Fibroblast of skin of scalp (primary cell): ENCODE measurements around the gene ZNF407.
A peak's percentile ranks its signal among the peaks of the same experiment; 100 is the strongest.

Source experiments
- DNase-seq: peaks from one replicate; pipeline ENCODE4 v3.0.0-alpha.2; 2013

The ZNF407 gene

DNA sequence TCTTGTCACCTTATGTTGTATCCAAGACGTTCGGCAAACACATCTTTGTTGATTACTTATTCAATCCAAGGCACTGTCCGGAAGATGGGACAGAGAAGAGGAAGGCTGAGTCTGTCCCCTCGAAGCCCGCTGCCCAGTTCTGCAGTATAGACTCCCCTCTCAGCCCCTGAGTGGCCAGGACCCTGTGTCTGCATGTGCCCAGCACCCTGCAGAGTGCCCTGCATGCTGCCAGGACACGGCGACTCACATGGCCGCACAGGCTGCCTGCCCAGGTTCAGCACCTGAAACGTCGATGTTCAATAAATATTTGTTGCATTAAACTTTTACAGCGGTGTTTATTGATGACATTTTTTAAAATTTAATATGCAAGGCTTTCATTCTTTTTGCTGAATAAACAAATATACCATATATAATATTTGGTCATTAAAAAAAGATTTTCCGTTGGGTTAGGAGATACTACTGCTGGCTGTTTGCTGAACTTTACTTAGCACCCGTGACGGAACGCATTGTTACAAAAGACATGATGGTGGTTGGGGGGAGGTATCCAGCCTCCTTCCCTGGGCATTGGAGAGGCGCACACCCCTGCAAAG, 464.7 kb downstream of the ZNF407 start:
- no peak for DNase-seq

DNA sequence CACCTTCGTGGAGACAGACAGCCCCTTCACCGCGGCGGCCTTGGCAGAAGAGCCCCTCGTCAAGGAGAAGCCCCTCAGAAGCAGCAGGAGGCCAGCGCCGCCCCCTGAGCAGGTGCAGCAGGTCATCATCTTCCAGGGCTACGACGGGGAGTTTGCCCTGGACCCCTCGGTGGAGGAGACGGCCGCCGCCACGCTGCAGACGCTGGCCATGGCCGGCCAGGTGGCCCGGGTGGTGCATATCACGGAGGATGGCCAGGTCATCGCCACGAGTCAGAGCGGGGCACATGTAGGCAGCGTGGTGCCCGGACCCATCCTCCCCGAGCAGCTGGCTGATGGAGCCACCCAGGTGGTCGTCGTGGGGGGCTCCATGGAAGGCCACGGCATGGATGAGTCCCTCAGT, 465.5 kb downstream of the ZNF407 start:
- DNase-seq = no peak

DNA sequence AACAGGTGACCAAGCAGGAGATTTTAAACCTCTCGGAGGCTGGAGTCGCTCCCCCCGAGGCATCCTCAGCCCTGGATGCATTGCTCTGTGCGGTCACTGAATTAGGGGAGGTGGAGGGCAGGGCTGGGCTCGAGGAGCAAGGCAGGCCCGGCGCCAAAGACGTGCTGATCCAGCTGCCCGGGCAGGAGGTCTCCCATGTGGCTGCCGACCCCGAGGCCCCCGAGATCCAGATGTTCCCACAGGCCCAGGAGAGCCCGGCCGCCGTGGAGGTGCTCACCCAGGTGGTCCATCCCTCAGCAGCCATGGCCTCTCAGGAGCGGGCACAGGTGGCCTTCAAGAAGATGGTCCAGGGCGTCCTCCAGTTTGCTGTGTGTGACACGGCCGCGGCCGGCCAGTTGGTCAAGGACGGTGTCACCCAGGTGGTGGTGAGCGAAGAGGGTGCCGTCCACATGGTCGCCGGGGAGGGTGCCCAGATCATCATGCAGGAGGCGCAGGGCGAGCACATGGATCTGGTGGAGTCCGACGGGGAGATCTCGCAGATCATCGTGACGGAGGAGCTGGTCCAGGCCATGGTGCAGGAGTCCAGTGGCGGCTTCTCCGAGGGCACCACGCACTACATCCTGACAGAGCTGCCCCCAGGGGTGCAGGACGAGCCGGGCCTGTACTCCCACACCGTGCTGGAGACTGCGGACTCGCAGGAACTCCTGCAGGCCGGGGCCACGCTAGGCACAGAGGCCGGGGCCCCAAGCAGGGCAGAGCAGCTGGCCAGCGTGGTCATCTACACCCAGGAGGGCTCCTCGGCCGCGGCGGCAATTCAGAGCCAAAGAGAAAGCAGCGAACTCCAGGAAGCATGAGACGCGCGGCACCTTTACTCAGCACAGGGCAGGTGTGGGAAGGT, 466.2 kb downstream of the ZNF407 start:
- no peak for DNase-seq

DNA sequence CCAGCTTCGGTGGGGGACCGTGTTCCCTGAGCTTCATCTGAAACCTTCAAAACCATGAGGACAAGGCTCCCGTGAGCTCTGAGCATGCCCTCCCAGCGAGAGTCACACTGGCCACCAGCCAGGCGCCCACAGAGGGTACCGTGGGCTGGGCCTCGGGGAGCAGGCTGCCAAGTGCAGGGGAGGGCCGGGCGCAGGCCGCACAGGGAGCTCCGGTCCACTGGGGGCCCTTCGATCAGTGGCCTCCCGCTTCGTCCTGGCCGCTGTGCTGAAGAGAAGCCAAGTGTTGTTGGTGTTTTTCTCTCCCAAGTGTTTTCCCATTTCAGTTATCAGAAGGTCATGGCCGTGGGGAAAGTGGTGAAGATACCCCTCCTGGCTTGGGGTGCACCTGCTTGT, 466.8 kb downstream of the ZNF407 start:
- no peak for DNase-seq

DNA sequence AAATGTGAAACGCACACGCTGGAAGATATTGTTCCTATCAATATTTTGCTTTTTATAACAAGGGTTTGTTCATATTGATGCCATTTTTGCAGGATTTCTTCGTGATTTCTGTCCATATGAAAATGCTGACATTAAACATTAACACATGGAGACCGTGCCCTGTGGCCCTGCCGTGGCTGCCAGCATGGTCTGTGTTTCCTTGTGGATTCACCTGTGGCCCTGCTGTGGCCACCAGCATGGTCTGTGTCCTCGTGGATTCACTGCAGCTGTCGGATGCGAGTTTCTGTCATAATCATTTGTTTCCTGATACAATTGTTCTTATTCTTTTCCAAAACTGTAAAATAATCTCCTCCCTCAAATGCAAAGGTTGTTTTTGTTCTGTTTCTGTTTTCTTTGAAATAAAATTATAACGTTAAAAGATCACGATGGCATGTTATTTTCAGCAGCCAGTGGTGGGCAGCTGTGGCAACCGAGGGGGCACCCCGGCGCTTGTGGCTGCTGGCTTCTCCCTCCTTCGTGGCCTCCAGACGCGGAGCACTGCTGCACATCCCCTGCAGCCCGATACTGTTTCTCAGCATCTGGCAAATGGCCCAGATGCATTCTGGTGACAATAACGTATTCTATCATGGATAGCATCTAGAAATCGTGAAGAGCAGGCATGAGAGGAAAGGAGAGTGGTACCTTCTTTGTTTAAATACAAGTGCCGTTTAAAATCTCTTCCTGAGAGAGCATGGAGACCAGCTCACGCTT, 467.8 kb downstream of the ZNF407 start:
- peak; percentile 4 for DNase-seq

DNA sequence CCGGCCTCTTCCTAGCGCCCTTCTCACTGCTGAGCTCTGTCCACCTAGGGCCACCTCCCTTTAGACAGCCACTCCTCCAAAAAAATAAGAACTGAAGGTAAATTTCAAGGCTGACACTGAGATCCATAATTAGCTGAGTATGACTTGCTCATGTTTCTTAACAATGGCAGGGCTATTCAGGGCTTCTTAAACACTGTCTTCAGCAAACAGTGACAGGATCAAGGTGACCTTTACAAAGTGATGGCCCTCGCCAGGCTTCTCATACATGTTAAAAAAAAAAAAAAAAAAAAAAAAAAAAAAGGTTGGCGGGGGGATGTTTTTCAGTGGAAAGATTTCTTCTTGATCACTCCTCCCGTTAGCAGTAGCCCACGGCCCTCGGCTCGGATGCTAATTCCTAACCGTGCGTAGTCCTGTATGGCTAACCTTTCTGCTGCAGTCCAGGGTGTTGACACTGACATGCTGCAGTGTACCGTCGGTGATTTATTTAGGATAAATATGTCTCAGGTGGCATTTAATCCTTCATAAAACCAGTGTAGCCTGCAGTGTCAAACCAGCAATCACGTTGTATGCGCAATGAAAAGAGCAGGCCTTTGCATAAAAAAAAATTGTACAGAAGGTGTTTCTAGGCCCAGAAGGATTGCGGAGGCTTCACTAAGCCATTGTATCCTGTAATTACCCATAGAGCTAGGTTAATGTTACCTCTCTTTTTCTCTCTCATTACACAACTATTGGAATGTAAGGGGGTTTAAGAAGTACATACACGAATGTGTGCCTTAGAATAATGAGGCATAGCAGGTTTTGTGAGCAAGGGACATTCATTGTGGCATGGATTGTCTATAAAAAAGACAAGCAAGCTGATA, 468.6 kb downstream of the ZNF407 start:
- no peak for DNase-seq

DNA sequence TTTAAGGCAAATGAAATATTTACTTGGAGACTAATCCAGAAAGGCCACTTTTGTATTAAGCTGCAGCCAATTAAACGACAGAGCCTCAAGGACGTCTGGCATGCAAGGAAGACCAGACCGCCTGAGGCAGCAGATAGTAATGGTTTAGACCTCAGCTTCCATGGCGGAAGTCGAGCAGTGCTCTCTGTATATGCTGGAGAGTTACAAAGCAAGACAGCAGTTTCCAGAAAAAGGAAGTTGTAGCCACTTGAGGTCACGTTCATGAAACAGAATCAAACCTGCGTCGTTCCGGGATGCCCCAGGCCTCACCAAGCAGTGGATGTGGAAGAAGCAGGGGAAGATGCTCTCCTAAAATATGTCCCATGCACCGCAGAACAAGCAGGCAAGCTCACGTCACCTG, 469.3 kb downstream of the ZNF407 start:
- no peak for DNase-seq

DNA sequence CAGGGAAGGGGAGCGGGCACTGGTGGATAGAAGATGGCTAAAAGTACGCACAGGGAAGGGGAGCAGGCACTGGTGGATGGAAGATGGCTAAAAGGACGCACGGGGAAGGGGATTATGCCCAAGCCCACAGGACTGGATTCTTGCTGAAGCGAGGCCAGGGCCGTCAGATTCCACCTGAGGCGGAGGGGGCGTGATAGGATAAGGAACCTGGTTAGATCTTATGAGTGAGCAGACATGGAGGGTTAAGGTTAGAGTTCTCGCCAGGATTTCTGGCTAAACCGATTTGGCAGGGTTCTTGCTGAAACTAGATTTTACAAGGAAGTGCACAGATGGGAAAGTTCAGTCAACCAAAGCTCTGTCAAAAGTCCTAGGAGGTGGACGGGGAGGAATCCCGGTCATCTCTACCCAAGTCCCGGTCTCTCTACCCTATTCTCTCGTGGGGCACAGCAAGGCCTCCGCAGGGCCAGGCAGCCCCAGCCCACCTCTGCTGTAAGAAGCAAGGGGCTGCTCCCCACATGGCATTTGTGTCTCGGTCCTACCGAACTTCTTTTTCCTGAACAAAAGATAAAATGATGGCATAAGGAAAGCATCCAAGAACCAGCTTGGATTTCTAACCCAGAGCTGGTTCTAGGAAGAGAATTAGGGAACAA, 470.5 kb downstream of the ZNF407 start:
- no peak for DNase-seq

DNA sequence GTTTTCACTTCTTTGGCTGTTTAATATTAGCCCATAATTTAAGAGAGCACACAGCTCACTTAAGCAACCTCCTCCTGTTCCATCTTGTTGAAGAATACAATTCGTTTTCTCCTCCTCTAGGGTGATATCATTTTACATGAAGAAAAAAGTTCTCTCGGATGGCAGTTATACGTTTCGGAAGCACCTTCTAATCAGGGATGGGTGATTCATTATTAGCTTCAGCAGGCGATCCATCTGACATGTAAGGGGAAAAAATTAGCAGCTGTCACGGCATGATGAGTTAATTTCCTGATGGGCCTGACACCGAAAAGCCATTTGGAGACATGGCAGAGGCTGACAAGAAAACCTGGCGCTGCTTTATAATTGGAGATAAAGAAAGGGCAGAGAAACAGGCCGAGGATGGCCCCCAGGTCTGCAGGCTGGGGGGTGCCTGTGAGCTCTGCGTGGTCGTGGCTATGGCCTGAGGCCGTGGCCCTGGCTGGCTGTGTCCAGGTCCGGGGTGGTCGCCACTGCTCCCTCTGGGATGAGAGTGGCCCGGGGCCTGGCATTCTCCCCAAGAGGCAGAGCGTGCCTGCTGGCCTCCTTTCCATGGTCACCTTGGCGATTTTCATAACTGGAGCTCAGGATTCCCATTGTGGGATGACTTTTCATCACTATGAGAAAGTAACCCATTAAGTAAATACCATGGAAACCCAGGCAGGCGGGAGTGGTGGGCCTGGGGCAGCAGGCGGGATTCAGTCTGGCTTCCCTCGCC, 471.2 kb downstream of the ZNF407 start:
- DNase-seq = no peak

DNA sequence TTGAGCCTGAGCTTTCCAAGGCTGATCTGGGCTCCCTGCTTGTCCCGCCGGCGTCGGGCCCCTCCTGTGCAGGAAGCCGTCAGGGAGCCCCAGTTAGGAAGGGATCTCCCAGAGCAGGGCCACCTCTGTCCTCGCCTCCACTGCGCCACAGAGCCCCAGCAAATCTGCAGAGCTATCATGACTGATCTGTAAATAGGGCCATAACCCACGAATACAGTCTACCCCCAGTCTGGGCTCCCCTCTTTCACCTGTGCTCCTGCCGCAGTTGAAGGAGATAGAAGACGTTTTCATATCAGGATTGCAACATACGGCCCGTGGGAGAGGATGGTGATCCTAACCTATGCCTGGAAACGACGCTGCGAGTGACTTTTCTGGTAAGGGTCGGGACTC, 472.6 kb downstream of the ZNF407 start:
- no peak for DNase-seq

DNA sequence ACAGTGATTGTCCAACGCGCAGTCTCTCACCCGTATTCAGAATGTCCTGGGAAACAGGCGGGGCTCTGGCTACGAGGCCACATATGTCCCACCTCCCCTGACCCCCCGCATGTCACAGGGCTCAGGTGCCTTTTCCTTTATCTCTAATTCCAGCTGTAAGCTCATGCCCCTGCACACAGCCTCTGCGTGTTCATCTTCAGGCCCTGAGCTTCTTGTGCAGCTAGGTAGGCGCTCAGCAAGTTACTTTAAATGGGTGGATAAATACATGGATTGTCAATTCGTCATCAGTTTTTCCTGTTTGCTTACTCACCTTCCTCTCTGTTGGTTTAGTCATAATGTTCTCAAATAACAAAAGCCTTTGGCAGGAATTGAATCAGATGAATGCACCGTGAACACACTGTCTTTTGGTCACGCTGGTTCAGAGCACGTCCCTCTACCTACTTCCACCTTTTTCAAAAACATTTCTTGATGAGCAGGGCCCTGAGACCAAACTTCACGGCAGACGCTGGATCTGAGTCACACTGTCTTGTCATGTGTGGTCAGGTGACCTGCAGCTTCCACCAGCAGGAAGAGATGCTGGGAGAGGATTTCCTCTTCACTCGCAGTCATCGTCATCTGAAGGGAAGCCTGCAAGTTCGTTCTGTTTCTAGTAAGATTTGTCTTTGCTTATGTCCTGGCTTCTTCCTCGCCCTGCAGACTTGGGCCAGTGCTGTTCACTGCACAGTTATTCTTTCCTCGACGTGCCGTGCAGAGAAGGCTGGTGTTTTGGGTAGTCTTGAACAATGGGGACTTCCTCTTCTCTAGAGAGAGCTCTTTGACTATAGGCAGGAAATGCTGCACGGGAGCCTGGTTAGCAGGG, 473.2 kb downstream of the ZNF407 start:
- peak; percentile 27 for DNase-seq

DNA sequence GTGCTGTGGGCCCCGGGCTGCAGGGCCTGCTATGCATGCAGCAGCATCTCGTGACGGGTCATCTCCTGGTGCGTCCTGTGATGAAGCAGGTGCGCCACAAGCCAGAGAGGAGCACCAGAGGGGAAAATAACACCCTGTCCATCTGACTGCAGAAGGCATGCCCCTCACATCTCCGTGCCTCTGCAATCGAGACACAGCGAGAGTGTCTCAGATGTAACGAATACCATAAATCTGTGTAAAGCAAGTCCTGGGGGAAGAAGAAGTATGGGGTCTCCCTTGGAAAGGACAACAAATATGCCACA, 473.8 kb downstream of the ZNF407 start:
- no peak for DNase-seq

DNA sequence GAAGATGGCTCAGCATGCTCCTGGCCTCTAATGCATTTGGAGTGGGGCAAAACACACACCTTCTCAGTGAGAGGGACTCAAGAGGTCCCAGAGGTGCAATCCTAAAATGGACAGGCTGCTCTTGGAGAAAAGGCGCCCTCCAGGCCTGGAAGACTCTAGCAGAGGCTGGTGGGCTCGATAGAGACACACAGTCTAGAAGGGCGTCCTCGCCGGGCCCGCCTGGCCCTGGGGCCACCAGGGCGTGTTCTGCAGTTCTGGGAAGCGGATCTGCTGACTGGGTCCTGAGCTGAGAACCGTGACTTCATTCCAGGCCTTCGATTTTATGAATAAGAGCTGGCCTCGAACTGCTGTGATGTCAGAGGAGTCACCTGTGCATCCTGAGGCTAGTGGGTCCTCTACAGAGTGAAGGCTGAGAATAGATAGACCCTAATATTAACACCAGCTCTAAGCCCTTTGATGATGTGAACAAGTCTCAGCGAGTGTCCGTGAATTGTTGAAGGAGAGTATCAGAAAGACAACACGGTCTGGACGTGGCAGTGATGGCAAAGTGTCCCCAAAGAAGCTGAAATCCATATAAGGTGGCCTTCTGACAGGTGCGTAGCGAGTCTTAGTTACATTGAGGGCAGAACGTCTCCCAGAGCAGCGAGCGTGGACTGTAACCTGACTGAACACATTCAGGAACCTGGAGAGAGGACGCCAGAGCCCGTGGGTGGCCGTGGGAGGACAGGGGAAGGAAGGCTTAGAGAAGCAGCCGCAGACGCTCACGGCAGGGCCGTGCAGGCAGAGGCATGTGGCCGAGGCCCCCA, 474.4 kb downstream of the ZNF407 start:
- no peak for DNase-seq

DNA sequence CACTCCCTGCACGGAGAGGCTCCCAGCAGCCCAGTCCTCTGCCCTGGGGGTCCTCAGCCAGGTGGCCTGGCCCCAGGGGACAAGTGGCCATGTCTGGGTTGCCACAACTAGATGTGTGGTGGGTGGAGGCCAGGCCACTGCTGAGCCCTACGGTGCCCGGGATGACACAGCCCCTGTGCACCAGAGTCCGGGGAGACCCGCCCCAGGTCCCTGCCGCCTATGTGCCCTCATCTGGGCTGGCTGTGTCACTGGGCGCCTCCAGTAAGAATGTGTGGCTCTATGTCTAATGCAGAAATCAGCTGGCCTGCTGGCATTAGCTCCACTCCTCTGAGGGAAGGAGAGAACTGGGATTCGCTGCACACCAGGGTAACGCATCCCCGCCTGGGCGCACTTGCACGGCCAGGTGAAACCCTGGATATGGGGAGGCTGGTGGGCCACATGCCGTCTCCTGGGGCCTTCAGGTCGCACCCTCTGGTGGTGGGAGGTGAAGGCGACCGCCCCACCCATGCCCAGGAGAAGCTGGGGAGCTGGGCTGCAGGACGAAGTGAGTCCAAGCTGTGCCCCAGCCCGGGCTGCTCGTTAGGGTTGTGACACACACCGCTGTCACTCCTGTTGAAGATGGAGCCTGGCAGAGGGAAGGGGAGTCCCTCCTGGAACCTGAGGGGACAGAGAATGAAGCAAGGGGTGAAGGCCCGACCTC, 475.2 kb downstream of the ZNF407 start:
- no peak for DNase-seq

DNA sequence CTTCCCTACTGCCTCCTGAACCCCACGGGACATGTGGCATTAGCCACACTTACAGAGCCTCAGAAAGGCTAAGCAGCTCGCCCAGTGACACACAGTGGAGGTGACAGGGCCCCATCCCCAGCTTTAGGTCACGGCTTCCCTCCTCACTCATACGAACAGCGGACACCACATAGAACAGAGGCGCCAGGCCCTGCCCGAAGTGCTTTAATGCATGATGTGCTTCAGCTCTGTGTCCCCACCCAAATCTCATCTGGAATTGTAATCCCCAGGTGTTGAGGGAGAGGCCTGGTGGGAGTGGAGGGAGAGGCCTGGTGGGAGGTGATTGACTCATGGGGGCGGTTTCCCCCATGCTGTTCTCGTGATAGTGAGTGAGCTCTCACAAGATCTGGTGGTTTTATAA, 476.0 kb downstream of the ZNF407 start:
- DNase-seq = no peak

DNA sequence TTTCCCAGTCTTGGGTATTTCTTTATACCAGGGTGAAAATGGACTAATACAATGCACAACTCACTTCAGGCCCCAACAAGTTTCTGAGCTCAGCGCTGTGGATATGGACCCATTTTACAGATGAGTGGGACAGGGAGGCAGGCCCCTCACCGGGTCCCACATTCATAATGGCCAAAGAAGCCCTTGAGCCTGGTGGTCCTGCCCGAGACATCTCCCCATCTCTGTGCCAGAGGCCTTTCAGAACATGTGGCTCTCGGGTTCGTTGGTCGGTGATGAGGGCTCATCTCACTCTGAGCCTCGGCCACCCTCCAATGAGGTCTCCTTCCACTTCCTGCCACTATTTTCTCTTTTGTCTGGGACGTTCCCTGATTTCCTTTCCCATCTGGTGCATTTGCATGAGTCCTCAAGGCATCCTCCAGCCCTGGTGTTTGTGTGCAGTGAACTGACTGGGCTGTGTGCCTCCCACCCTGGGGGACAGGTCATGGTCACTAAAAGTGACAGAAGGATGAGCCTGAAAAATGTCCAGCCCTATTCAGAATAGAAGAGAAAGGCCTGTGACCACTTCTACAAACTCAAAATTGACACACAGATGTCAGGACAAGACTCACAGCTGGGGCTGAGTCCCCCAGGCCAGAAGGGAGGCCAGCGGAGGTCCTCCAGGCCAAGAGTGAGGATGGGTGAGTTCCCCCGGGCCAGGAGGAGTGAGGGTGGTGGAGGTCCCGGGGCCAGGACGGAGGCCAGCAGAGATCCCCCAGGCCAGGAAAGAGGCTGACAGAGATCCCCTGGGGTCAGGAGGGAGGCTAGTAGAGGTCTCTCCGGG, 476.7 kb downstream of the ZNF407 start:
- DNase-seq = no peak

DNA sequence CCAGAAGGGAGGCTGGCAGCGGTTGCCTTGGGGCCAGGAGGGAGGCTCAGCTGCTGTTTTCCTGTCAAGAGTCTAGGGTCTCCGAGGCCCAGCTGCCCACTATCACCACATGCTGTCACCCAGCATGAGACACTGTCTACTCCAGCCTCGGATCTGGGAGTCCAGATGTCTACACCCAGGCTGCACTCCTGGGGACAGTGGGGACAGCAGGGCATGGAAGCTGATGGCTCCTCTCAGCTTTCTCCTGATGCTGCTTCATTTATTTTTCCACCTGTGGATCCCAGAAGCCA, 477.3 kb downstream of the ZNF407 start:
- DNase-seq = no peak

DNA sequence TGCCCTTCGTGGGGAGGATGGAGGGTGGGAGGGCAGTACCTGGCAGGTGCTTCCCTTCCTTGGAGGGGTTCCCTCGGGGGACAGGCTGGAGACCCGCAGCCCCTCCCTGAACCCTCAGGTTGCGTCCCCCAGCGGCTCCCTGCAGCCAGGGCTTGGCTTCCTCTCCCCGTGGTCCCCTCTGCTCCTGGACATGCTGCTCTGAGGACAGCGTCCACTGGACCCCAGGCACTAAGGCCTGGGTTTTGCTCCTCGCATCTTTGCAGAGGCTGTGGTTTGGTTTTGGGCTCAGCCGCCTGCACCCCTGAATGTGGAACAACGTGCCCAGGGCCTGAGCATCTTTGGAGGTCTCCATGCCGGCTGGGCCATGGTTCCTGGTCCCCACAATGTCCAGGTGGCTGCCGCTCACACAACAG, 477.8 kb downstream of the ZNF407 start:
- DNase-seq = no peak
